Suprapubic skin (tissue), 4 donors: Measurements from ENCODE around the gene FAM170B.

Source experiments
- CTCF ChIP-seq, 2 donors: fragments of 200-600 bp in 1 of 2; fragments of 450-650 bp in 1 of 2; sonication (generic) in 1 of 2; IDR thresholded peaks; one replicate each; pipeline ENCODE4 v1.5.1; 2016 to 2019; ENCODE audit warnings: antibody characterized with exemption in 2 of 2, mild to moderate bottlenecking in 1 of 2, moderate library complexity in 1 of 2
- EP300 ChIP-seq: sonication (generic); formaldehyde crosslinking; IDR thresholded peaks from one replicate; pipeline ENCODE4 v1.6.1; 2017; ENCODE audit warnings: antibody characterized with exemption
- POLR2AphosphoS5 ChIP-seq, 3 donors: sonication (generic); formaldehyde crosslinking; IDR thresholded peaks; one replicate each; pipeline ENCODE4 v1.6.1; 2017; ENCODE audit warnings: antibody characterized with exemption in 3 of 3

- TF ChIP-seq POLR2AphosphoS5 (IDR thresholded peaks at IDR 0.05) (no peak), CTCF (IDR thresholded peaks at IDR 0.05) (peak; percentile 5 to 30), EP300 (no peak)
These were observed 30.9 kb upstream of the FAM170B start for GRCh38 chr10:49164559-49165188.
